Liver (tissue), 9 donors: Measurements from ENCODE around the gene DGKD. TPM values are rescaled to one million over a fixed set of nuclear protein-coding genes. Genes with fewer than 3 reads are reported as not detected.

ENCODE experiments used
- DNase-seq: peaks from one replicate; pipeline ENCODE4 v3.0.0-alpha.2; 2017; ENCODE audit warnings: low spot score
- H3K27ac ChIP-seq, 2 donors: one replicate each; pipeline ENCODE4 v1.7.0; 2013; ENCODE audit warnings: inconsistent platforms in 2 of 2, low read length in 2 of 2, control low read depth in 1 of 2, low read depth in 1 of 2, mild to moderate bottlenecking in 1 of 2
- H3K27me3 ChIP-seq, 4 donors: one replicate each; pipeline versions ENCODE4 v1.6.1 to v1.7.0; 2013; ENCODE audit warnings: low read length in 3 of 4, inconsistent platforms in 1 of 4, mild to moderate bottlenecking in 1 of 4, moderate library complexity in 1 of 4; ENCODE audit not compliant: control insufficient read depth in 4 of 4, insufficient read depth in 4 of 4
- H3K36me3 ChIP-seq, 4 donors: one replicate each; pipeline versions ENCODE4 v1.6.1 to v1.7.0; 2013; ENCODE audit warnings: low read length in 3 of 4, mild to moderate bottlenecking in 3 of 4, low read depth in 1 of 4, moderate library complexity in 1 of 4; ENCODE audit not compliant: control insufficient read depth in 4 of 4, insufficient read depth in 3 of 4
- H3K4me1 ChIP-seq, 4 donors: one replicate each; pipeline versions ENCODE4 v1.6.1 to v1.7.0; 2013; ENCODE audit warnings: low read length in 3 of 4, mild to moderate bottlenecking in 3 of 4, moderate library complexity in 1 of 4; ENCODE audit not compliant: control insufficient read depth in 4 of 4, insufficient read depth in 4 of 4
- H3K4me3 ChIP-seq, 3 donors: one replicate each; pipeline versions ENCODE4 v1.6.1 to v1.7.0; 2013; ENCODE audit warnings: low read length in 3 of 3, control low read depth in 1 of 3, low read depth in 1 of 3, mild to moderate bottlenecking in 1 of 3
- H3K9ac ChIP-seq, 2 donors: one replicate each; pipeline ENCODE4 v1.7.0; 2013; ENCODE audit warnings: low read length in 2 of 2, mild to moderate bottlenecking in 2 of 2, moderate library complexity in 2 of 2, control low read depth in 1 of 2, low read depth in 1 of 2
- H3K9me3 ChIP-seq, 4 donors: one replicate each; pipeline versions ENCODE4 v1.6.1 to v1.7.0; 2013; ENCODE audit warnings: low read length in 3 of 4; ENCODE audit not compliant: control insufficient read depth in 4 of 4
- ATF3 ChIP-seq: IDR thresholded peaks from 2 replicates; pipeline ENCODE4 v1.6.1; 2016; ENCODE audit warnings: antibody characterized with exemption
- EGR1 ChIP-seq, 2 donors: IDR thresholded peaks; 2 replicates each; pipeline ENCODE4 v1.6.1; 2016 to 2018; ENCODE audit warnings: antibody characterized with exemption in 2 of 2, low read depth in 2 of 2
- FOXA1 ChIP-seq: IDR thresholded peaks from 2 replicates; pipeline ENCODE4 v1.6.1; 2016; ENCODE audit warnings: antibody characterized with exemption
- FOXA2 ChIP-seq: IDR thresholded peaks from 2 replicates; pipeline ENCODE4 v1.6.1; 2016; ENCODE audit warnings: antibody characterized with exemption
- GABPA ChIP-seq, 2 donors: IDR thresholded peaks in 1 of 2; conservative IDR thresholded peaks in 1 of 2; 2 replicates each; pipeline ENCODE4 v1.6.1; 2016; ENCODE audit warnings: antibody characterized with exemption in 2 of 2, mild to moderate bottlenecking in 1 of 2, moderate library complexity in 1 of 2
- HNF4A ChIP-seq, 2 donors: conservative IDR thresholded peaks; 2 replicates each; pipeline ENCODE4 v1.6.1; 2016; ENCODE audit warnings: antibody characterized with exemption in 2 of 2, mild to moderate bottlenecking in 2 of 2
- HNF4G ChIP-seq: IDR thresholded peaks from 2 replicates; pipeline ENCODE4 v1.6.1; 2016; ENCODE audit warnings: antibody characterized with exemption
- JUND ChIP-seq, 2 donors: IDR thresholded peaks; 2 replicates each; pipeline ENCODE4 v1.6.1; 2016; ENCODE audit warnings: antibody characterized with exemption in 2 of 2
- MAX ChIP-seq: IDR thresholded peaks from 2 replicates; pipeline ENCODE4 v1.6.1; 2016; ENCODE audit warnings: antibody characterized with exemption
- NR2F2 ChIP-seq: IDR thresholded peaks from 2 replicates; pipeline ENCODE4 v1.6.1; 2016; ENCODE audit warnings: antibody characterized with exemption
- RAD21 ChIP-seq, 2 donors: IDR thresholded peaks; 2 replicates each; pipeline ENCODE4 v1.6.1; 2016; ENCODE audit warnings: antibody characterized with exemption in 2 of 2, mild to moderate bottlenecking in 2 of 2
- RXRA ChIP-seq, 2 donors: IDR thresholded peaks; 2 replicates each; pipeline ENCODE4 v1.6.1; 2017 to 2018; ENCODE audit warnings: antibody characterized with exemption in 2 of 2, mild to moderate bottlenecking in 1 of 2
- SP1 ChIP-seq: IDR thresholded peaks from 2 replicates; pipeline ENCODE4 v1.6.1; 2018; ENCODE audit warnings: antibody characterized with exemption, mild to moderate bottlenecking
- TAF1 ChIP-seq: conservative IDR thresholded peaks from 2 replicates; pipeline ENCODE4 v1.6.1; 2016; ENCODE audit warnings: antibody characterized with exemption, mild to moderate bottlenecking
- YY1 ChIP-seq: IDR thresholded peaks from 2 replicates; pipeline ENCODE4 v1.6.1; 2016; ENCODE audit warnings: antibody characterized with exemption, mild to moderate bottlenecking
- WGBS: extraction: QIAGEN DNeasy Blood & Tissue Kit; methylation state at CpG from one replicate; pipeline ENCODE4 v1.1.7; 2013; 5-methylcytosine and 5-hydroxymethylcytosine counted together
- polyA plus RNA-seq, 2 donors: library from polyadenylated mRNA; stranded (reverse) in 1 of 2; unstranded in 1 of 2; fragments of 200-250 nt in 1 of 2; fragments of >200 nt in 1 of 2; fragmentation: Nextera tagmentation in 1 of 2; extraction: Ambion mirVana in 1 of 2; gene quantifications; one replicate each; pipeline versions ENCODE4 v1.2.1 to v1.2.3, GENCODE V29; 2013 to 2015
- total RNA-seq, 2 donors: library from RNA; depleted of rRNA; stranded (reverse); fragments of >200 nt; gene quantifications; one replicate each; pipeline ENCODE4 v1.2.3, GENCODE V29; 2014
- TF ChIP-seq, protein P1 (sequence below): IDR thresholded peaks from 2 replicates; pipeline ENCODE4 v1.6.1; 2016; ENCODE audit warnings: antibody characterized with exemption, mild to moderate bottlenecking
- TF ChIP-seq, protein P2 (sequence below): IDR thresholded peaks from 2 replicates; pipeline ENCODE4 v1.6.1; 2016; ENCODE audit warnings: antibody characterized with exemption
- TF ChIP-seq, protein P3 (sequence below): fragments of 150-350 bp; IDR thresholded peaks from 2 replicates; pipeline ENCODE4 v1.5.1; 2017; ENCODE audit warnings: improper control_type of control experiment, low read depth, low read length; ENCODE audit not compliant: missing input control
- donor health status: healthy.
- donor health status: healthy.
- donor health status: healthy.
- donor health status: healthy.
- donor health status: healthy.

Gene DGKD
- total and polyA plus RNA-seq, 4 donors: 4.8 to 16.4 (median 8.2) TPM

DNA sequence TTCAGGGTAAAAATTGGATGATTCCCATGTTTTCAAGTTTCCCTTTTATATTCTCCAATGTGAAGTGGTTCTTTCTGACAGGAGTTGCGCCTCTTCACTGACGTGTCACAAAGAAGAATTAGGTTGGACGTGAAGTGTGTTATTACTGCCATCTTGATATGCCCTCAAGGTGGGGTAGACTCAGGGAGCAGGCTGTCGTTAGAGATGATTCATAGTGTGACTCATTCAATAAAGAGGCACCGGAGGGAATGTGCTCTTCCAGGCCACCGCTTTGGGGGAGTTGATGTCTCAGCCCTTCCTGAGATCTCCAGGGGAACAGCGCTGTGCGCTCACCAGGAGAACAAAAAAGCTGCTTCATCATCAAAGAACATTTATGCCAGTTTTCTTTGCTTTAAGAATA, 3.6 kb upstream of the DGKD start:
- no peak for TF ChIP-seq NR2F2
- no peak for TF ChIP-seq SP1
- TF ChIP-seq JUND (IDR thresholded peaks at IDR 0.05): no peak
- TF ChIP-seq HNF4A (conservative IDR thresholded peaks at IDR 0.05): no peak
- TF ChIP-seq HNF4G: no peak
- TF ChIP-seq MAX: no peak
- no peak for TF ChIP-seq EGR1 (IDR thresholded peaks at IDR 0.05; ENCODE audit: low read depth in 2 of 2)
- TF ChIP-seq TAF1: no peak
- TF ChIP-seq FOXA1: no peak
- TF ChIP-seq RAD21 (IDR thresholded peaks at IDR 0.05): no peak
- no peak for TF ChIP-seq ATF3
- TF ChIP-seq YY1: no peak
- no peak for TF ChIP-seq FOXA2
- TF ChIP-seq, protein P1, sequence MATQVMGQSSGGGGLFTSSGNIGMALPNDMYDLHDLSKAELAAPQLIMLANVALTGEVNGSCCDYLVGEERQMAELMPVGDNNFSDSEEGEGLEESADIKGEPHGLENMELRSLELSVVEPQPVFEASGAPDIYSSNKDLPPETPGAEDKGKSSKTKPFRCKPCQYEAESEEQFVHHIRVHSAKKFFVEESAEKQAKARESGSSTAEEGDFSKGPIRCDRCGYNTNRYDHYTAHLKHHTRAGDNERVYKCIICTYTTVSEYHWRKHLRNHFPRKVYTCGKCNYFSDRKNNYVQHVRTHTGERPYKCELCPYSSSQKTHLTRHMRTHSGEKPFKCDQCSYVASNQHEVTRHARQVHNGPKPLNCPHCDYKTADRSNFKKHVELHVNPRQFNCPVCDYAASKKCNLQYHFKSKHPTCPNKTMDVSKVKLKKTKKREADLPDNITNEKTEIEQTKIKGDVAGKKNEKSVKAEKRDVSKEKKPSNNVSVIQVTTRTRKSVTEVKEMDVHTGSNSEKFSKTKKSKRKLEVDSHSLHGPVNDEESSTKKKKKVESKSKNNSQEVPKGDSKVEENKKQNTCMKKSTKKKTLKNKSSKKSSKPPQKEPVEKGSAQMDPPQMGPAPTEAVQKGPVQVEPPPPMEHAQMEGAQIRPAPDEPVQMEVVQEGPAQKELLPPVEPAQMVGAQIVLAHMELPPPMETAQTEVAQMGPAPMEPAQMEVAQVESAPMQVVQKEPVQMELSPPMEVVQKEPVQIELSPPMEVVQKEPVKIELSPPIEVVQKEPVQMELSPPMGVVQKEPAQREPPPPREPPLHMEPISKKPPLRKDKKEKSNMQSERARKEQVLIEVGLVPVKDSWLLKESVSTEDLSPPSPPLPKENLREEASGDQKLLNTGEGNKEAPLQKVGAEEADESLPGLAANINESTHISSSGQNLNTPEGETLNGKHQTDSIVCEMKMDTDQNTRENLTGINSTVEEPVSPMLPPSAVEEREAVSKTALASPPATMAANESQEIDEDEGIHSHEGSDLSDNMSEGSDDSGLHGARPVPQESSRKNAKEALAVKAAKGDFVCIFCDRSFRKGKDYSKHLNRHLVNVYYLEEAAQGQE: no peak
- TF ChIP-seq RXRA (IDR thresholded peaks at IDR 0.05): no peak
- no peak for TF ChIP-seq GABPA (IDR thresholded peaks at IDR 0.05 in 1 of 2, conservative IDR thresholded peaks at IDR 0.05 in 1 of 2)
- TF ChIP-seq, protein P2, sequence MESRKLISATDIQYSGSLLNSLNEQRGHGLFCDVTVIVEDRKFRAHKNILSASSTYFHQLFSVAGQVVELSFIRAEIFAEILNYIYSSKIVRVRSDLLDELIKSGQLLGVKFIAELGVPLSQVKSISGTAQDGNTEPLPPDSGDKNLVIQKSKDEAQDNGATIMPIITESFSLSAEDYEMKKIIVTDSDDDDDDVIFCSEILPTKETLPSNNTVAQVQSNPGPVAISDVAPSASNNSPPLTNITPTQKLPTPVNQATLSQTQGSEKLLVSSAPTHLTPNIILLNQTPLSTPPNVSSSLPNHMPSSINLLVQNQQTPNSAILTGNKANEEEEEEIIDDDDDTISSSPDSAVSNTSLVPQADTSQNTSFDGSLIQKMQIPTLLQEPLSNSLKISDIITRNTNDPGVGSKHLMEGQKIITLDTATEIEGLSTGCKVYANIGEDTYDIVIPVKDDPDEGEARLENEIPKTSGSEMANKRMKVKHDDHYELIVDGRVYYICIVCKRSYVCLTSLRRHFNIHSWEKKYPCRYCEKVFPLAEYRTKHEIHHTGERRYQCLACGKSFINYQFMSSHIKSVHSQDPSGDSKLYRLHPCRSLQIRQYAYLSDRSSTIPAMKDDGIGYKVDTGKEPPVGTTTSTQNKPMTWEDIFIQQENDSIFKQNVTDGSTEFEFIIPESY: no peak
- H3K9me3 ChIP-seq: no peaks in the 10 kb centered on the region
- H3K27me3 ChIP-seq: no peaks in the 10 kb centered on the region
- no peak for DNase-seq
- no peak overlapping the region for H3K9ac ChIP-seq
- H3K36me3 ChIP-seq: no peaks in the 10 kb centered on the region
- H3K27ac ChIP-seq: no peak overlapping the region
- H3K4me3 ChIP-seq: no peak overlapping the region
- WGBS: 72% methylated on average over 8 of the region's 8 CpGs
- peaks cover 18 to 67% (median 47%) of the 10 kb centered on the region in 4 donors for H3K4me1 ChIP-seq

GRCh38 chr2:233351423-233351822, 2.9 kb upstream of the DGKD start:
- H3K4me1 ChIP-seq: peaks cover 18 to 74% (median 47%) of the 10 kb centered on the region in 4 donors
- H3K9me3 ChIP-seq: no peaks in the 10 kb centered on the region
- H3K27me3 ChIP-seq: no peaks in the 10 kb centered on the region
- no peak overlapping the region for H3K4me3 ChIP-seq
- 88% methylated on average over 7 of the region's 7 CpGs for WGBS
- no peaks in the 10 kb centered on the region for H3K36me3 ChIP-seq
- no peak overlapping the region for H3K27ac ChIP-seq
- H3K9ac ChIP-seq: no peak overlapping the region
- no peak for DNase-seq
- no peak for TF ChIP-seq RXRA (IDR thresholded peaks at IDR 0.05)
- no peak for TF ChIP-seq FOXA1
- no peak for TF ChIP-seq TAF1
- TF ChIP-seq, protein P1: no peak
- TF ChIP-seq, protein P2: no peak
- TF ChIP-seq HNF4G: no peak
- TF ChIP-seq JUND (IDR thresholded peaks at IDR 0.05): no peak
- no peak for TF ChIP-seq YY1
- TF ChIP-seq FOXA2: no peak
- TF ChIP-seq, protein P3, sequence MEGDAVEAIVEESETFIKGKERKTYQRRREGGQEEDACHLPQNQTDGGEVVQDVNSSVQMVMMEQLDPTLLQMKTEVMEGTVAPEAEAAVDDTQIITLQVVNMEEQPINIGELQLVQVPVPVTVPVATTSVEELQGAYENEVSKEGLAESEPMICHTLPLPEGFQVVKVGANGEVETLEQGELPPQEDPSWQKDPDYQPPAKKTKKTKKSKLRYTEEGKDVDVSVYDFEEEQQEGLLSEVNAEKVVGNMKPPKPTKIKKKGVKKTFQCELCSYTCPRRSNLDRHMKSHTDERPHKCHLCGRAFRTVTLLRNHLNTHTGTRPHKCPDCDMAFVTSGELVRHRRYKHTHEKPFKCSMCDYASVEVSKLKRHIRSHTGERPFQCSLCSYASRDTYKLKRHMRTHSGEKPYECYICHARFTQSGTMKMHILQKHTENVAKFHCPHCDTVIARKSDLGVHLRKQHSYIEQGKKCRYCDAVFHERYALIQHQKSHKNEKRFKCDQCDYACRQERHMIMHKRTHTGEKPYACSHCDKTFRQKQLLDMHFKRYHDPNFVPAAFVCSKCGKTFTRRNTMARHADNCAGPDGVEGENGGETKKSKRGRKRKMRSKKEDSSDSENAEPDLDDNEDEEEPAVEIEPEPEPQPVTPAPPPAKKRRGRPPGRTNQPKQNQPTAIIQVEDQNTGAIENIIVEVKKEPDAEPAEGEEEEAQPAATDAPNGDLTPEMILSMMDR: no peak
- TF ChIP-seq ATF3: no peak
- no peak for TF ChIP-seq NR2F2
- TF ChIP-seq EGR1 (IDR thresholded peaks at IDR 0.05; ENCODE audit: low read depth in 2 of 2): no peak
- TF ChIP-seq SP1: no peak
